Endothelial cell of umbilical vein (primary cell): ENCODE measurements around the gene SLC47A1.

ENCODE experiments used
- POLR2A ChIP-seq: IDR thresholded peaks from 2 replicates; pipeline ENCODE4 v1.6.1; 2012; ENCODE audit warnings: low read depth, mild to moderate bottlenecking, control low read depth, low read length
- TF ChIP-seq, protein P1 (sequence below), 2 donors: IDR thresholded peaks; 1 replicate in 1 of 2; 2 replicates in 1 of 2; pipeline ENCODE4 v1.5.1; 2011; ENCODE audit warnings: low read length in 2 of 2, mild to moderate bottlenecking in 2 of 2, moderate library complexity in 2 of 2, control low read depth in 1 of 2, inconsistent platforms in 1 of 2, low read depth in 1 of 2; ENCODE audit not compliant: insufficient read depth in 1 of 2; ENCODE audit errors: extremely low read depth in 1 of 2

DNA sequence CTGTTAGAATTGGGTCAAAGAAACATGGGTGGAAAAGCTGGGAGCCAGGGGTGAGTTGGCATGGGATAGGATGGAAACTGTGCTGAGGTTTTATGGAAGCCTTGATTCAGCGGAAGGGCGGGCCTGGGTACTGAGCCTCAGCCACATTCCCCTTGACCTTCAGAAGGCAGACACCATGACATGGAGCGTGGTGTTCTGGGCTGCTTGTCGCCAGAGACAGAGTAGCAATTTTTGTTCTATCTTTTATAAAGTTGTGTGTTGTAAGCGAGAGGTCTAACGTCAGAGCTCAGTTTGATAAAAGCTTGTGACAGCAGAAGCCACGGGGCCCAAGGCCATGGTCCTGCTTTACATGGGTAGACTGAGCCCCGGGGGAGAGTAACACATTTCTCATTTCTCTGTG lies 50.2 kb downstream of the SLC47A1 start:
- TF ChIP-seq, protein P1, sequence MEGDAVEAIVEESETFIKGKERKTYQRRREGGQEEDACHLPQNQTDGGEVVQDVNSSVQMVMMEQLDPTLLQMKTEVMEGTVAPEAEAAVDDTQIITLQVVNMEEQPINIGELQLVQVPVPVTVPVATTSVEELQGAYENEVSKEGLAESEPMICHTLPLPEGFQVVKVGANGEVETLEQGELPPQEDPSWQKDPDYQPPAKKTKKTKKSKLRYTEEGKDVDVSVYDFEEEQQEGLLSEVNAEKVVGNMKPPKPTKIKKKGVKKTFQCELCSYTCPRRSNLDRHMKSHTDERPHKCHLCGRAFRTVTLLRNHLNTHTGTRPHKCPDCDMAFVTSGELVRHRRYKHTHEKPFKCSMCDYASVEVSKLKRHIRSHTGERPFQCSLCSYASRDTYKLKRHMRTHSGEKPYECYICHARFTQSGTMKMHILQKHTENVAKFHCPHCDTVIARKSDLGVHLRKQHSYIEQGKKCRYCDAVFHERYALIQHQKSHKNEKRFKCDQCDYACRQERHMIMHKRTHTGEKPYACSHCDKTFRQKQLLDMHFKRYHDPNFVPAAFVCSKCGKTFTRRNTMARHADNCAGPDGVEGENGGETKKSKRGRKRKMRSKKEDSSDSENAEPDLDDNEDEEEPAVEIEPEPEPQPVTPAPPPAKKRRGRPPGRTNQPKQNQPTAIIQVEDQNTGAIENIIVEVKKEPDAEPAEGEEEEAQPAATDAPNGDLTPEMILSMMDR (IDR thresholded peaks at IDR 0.05; ENCODE audit: extremely low read depth in 1 of 2, insufficient read depth in 1 of 2, low read depth in 1 of 2, low read length in 2 of 2) = no peak
- TF ChIP-seq POLR2A = no peak
